NCI-H2196 (cell line): ENCODE data around the gene SH3RF2.
A peak's percentile ranks its signal among the peaks of the same experiment; 100 is the strongest.

ENCODE experiments used
- DNase-seq: peaks from one replicate; lab custom pipeline; 2025; ENCODE audit not compliant: unreplicated experiment; lab: John Stamatoyannopoulos, UW

The SH3RF2 gene

DNA sequence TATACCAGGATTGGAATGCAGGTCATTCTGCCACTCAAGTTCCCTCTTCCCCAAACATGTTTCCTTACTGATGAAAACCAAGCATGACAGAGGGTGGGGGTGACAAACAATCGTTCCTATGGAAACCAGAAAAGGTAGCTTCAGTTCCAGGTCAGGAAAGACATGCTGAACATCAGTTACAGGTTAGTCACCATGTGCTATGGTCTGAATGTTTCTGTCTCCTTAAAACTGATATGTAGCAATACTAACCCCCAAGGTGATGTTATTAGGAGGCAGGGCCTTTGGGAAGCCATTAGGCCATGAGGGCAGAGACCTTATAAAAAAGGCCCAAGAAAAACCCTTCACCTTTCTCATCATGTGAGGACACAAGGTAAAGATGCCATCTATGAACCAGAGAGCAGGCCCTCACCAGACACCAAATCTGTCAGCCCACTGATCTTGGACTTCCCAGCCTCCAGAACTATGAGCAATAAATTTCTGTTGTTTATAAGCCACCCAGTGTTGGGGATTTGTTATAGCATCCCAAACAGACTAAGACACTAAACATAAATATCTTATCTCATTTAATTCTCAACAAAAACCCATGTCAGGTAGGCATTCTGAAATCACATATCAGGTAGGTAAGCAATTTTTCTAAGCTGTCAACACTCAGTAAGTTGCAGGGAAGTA lies 15.7 kb upstream of the SH3RF2 start:
- no peak for DNase-seq

DNA sequence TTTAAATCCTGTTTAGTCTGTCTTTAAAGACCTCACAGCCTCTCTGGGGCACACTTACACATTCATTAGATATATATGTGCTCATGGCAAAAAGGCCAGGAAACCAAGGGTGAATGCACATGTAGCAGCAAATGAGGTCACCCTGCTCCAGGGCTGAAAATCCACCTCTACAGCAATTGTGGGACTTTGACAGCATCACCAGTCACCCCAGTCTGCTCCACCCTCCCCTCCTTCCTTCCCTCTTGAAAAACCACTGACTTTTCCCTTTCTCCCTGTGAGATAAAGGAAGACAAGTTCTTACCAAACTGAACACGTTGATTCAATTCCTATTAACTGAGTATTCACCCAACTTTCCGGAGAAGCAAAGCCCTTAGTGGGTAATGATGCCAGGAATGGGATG lies 15.2 kb upstream of the SH3RF2 start:
- DNase-seq: no peak

DNA sequence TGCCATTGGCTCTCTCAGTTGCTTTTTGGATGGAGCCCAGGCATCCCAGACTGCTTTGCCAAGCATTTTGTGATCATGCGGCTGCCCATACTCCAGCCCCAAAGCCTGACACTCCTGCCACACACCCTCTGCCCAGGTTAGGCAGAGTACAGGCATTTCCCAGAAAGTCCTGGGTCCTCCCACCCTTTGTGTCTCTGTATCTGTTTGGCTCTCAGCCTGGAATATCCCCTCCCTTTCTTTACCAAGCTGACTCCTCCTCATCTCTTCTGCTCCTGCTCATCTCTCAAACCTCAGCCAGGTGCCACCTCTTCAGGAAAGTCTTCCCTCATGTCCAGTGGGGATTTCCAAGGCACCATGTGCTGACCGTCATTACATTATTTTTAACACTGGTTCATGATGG lies 14.3 kb upstream of the SH3RF2 start:
- DNase-seq: no peak

DNA sequence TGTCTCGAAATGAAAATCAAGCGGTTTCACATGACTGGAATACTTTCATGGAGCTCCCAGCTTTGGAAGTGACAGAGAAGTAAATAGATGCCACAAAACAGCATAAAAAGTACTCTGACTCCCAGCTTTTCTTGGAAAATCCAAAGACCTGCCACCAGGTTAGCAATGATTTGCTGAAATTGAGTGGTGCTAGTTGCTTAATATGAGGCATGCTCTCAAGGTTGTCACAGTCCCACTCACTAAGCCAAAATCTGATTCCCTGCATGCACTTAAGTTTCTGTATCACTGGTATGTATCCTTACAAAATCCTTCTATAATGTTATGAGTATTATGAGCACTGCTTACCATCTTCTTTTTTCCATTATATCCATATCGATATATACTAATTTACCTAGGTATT lies 13.0 kb upstream of the SH3RF2 start:
- no peak for DNase-seq

DNA sequence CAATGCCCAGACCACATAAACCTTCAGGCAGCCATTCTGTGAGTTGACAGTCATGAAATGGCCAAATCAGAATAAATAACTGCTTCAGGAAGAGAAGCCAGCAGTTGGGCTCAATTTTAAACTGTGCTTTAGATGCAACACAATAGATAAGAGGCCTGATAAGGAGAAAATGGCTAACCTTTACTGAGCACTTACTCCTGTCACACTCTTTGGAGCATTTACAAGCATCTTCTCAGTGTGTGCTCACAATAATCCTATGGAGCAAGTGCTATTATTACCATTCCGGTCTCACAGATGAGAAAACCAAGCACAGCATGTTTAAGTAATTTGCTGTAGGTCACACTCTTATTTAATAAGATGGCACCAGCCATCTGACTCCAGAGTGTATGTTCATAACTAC lies 11.5 kb upstream of the SH3RF2 start:
- no peak for DNase-seq

DNA sequence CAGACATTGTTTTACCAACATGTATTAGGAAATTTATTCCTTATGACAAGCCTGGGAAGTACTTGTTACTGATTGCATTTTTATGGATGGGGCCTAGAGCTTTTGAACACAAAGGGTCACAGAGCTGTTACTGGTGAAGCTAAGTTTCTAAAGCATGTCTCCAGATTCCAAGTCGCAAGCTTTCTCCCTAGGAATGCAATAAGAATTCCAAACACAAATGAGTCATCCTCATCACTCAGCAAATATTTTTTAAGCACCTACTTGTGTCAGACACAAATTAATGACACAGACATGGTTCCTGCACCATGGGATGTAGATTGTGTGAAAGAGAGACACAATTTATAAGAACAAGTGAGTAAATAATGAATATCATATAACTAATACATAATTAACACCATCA lies 11.0 kb upstream of the SH3RF2 start:
- DNase-seq: no peak

DNA sequence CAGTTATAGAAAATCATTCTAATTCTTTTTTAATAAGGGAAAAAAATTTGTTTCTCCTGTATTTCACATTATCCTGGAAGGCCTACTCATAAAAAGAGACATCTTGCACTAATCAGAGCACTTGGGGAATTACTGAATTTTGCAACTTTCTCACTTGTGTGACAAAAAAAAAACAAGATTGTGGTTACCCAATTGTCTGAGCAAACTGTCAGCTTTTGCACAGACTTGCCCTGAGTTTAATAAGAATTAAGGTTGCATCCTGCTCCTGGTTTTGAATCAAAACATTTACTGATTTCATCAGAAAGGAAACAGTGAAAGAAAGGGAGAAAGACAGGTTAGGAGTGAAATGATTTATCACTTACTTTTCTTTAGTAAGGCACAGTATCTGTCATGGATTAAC lies 10.6 kb upstream of the SH3RF2 start:
- DNase-seq: no peak

DNA sequence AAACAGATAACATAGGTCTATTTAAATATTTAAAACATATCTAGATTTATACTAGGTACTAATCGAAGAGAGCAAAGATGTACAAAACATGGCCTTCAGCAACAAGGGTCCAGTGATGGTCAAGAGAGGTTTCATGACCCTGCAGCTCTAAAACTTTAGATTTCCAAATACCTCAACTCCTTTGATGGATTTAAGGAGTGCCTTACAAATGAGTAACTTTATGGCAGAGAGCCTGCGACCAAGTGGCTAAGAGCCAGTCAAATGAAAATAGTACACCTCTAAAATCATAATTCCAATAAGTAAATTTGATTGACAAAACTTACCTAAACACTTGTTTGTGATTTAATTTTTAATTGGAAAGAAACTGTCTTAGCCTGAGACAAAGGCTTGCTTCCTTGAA lies 4.7 kb upstream of the SH3RF2 start:
- DNase-seq: no peak

DNA sequence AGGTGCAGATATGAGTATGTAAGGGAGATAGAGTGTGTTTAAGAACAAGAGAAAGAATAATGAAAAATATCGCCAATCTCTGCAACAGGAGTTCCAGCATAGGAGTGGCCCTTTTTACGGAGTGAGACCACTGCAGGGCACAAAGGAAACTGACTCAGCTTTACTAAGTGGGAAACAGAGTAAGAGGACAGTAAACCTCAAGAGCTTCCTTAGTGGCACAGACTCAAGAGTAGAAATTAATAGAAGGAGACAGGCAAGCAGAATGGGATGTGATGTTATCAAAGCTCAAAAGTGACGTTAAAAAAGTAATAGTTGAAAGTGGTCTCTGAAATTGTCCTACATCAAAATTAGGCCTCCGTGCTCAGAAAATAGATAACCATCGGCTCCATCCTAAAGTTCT lies 2.1 kb upstream of the SH3RF2 start:
- DNase-seq: no peak

DNA sequence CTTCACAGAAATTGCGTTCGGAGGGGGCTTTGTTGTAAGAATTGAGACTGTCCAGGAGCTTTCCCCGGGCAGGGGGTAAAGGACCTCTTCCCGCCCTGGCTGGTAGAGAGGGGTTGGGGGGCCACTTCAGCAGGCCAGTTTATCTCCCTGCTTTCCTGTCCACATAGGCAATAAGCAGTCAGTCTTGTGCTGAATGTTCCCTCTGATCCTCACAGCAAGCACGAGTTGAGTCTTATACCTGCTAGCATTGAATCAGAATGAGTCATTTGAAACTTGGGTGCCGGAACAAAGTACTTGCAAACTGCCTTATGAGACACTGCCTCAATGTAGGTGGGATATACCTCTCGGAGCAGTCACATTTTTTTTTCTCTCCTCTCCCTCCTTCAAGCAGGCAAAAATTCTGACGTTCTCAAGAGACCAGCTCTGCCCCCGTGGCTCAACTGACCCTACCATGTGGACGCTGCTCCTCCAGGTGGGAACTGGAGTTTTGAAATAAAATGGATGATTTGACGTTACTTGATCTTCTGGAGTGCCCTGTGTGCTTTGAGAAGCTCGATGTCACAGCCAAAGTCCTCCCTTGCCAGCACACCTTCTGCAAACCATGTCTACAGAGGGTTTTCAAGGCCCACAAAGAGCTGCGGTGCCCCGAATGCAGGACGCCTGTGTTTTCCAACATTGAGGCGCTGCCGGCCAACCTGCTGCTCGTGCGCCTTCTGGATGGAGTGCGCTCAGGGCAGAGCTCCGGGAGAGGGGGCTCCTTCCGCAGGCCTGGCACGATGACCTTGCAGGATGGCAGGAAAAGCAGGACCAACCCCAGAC lies 1.3 kb downstream of the SH3RF2 start:
- DNase-seq: no peak

DNA sequence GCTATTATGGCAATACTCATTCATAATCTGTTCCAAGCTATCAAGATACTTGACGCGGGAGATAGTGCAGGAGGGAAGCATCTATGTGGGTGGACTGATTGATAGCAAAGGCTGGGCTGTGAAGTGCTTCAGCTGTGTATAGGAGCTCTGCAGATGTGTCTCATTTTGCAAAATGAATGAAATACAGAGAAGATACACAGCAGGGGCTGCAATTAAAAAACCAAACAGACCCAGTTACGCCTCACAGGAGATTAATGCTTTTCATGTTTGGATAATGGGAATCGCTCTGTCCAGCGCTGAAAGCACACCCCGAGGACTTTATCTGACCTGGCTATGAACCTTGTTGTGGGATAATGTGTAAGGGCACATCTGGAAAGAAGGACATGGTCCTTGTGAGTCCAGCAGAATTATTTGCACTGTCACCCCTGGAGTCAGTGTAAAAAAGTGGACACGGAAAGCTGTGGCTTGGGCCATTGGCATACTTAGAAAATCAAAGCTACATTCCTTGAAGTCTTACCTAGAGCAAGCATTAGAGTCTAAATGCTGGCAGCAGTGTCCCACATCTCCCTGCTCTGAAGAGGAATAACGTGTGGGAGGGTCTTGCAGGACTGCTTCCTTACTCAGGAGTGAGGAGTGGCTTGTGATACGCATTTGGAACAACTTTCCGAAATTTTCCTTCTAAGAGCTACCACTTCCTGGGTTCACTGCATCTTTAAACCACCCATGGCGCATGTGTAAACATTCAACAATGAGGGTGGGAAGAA lies 2.6 kb downstream of the SH3RF2 start:
- DNase-seq: no peak

DNA sequence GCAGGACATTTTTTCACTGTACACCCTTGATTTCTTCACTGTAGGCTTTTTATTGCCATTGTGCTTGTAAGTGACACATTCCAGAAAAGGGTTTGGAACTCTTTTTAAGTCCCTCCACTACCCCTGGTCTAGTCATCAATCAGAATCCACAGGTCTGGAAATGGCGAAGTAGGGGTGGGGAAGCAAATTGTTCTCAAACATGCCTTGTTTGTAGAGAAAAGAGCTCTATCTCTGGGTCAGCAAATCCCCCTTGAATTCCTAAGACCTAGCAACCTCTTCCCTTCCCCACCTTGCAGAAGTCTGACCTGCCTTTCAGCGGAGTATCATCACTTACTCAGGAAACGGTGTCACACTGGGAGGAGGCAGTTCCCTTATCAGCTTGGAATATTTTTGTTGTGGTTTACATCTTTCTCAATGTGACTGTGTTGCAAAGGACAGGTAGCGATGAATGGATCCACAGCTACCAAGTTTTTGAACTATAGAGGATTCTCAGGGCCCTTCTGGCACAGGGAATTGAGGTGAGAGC lies 3.2 kb downstream of the SH3RF2 start:
- DNase-seq: no peak

DNA sequence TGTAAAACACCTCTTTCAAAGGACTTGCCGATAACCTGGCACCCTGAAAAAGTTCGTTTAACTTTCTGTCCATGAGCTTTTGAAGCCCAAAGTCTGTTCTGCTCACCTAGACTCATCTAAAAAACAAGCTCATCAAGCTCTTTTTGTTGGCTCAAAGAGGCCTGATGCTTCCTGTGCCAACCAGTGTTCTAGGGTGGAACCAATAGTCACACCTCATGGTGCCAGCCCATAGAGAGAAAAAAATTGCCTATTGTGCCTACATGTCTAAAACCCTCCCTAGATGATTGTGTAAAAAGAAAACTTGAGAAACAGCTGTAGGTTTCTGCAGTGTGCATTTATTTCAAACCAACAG lies 4.7 kb downstream of the SH3RF2 start:
- DNase-seq: no peak

DNA sequence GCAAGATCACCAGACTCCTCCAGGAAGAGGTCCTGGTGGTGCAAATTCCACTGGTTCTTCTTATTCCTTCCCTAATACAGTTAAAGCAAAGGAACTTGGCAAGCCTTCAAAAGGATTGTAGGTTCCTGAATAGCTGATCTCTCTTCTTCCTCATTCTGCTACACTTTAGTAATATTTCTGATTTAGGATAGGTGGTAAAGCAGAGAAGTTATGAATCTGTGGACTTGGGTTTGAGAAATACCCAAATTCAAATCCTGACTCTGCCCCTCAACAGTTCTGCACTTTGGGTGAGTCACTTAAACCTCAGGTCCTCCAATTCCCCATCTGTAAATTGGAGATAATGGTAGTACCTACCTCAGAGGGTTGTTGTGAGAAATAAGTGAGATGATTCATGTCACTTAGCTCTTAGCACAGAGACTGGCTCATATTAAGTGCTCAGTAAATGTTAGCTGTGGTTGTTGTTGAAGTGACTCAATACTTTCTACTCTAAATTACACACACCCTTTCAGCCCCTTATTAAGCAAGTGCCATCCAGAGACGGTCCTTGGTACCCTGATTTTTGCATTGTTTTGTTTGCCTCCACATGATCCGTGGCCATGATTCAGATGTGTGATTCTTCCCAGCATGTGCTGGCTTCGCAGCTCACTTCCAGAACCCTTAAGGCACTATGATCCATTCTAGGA lies 5.2 kb downstream of the SH3RF2 start:
- no peak for DNase-seq

DNA sequence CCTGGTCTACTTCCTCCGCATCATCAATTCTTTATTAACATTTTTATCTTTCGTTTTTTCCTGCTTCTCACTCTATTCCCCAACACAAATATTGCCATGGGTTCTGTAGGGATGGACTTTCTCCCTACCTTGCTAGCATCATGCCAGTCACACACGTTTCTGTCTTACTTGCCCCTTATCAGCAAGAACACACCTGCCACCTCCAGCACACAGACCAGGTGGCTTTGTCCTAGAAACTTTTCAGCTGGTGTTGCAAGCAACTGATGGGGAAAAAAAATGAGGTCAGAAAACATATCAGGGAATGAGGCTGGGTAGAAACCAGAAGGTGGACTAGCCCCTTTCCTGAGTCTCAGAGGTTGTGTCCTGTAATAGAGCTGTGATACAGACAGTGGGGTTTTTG lies 5.8 kb downstream of the SH3RF2 start:
- DNase-seq: no peak

DNA sequence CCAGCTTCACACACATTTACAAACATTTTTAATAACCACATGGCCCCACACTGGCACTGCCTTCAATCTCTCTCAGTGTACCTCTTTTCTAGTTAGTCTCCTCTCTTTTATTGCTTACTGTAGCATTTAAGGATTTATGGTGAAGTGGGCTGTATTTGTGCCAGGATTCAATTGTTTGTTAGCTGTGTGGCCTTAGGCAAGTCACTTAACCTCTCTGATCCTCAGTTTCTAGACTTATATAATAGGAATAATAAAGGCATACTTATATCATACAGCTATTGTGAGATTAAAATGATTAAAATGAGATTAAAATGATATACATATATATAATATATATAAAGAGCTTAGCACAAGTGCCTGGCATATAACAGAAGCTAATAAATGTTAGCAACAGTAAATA lies 6.4 kb downstream of the SH3RF2 start:
- no peak for DNase-seq

DNA sequence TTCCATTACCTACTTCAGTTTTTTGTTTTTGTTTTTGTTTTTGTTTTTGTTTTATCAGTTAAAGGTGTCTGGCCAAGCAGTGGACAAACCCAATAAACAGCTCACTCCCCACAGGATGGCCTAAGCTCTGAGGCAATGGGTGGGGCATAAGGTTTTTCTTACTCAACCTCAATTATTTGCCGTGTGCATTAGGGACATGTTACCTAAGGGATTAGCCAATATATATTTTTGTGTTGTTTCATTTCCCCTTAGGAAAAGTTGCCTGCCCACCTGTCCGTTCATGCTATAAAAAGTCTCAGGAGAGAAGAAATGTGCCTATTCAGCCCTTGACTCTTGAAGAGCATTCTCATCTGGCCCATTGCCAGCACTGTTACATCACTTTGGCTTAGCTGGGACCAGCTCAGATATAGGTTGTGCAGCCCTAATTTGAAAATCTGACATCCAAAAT lies 7.3 kb downstream of the SH3RF2 start:
- peak; percentile 31 for DNase-seq

DNA sequence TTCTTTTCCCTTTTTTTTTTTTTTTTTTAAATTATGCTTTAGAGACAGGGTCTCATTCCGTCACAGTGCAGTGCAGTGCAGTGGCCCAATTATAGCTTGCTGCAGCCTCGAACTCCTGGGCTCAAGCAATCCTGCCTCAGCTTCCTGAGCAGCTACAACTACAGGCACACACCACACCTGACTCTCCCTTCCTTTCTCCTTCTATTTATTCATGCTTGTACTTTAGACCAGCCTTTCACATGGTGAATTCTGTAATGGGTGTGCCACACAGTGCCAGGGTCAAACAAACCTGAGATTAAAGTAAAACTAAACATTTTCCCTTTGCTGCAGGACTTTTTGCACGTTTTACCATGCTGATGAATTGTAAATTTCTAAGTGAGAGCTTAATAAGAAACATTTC lies 8.0 kb downstream of the SH3RF2 start:
- DNase-seq: no peak

DNA sequence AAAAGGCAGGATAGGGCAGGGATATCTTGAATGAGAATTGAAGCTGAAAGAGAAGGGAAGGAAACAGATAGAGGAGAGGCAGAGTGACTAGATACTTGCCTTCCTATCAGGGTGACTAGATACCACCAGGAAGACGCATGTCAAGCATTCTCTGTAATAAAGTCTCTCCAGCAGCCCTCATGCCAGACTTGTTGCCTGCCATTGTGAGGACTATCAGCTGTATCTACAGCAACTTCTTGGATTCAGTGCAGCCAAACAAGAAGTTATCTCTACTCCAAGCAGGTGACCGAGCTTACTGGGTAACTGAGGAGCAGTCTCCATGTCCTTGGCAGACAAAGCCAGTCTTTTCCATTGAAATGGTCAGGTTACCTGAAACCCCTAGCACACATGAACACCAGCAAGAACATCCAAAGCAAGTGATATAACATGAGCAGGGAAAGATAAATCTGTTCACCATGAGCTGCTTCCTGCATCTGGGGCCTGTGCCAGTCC lies 9.3 kb downstream of the SH3RF2 start:
- DNase-seq: no peak

DNA sequence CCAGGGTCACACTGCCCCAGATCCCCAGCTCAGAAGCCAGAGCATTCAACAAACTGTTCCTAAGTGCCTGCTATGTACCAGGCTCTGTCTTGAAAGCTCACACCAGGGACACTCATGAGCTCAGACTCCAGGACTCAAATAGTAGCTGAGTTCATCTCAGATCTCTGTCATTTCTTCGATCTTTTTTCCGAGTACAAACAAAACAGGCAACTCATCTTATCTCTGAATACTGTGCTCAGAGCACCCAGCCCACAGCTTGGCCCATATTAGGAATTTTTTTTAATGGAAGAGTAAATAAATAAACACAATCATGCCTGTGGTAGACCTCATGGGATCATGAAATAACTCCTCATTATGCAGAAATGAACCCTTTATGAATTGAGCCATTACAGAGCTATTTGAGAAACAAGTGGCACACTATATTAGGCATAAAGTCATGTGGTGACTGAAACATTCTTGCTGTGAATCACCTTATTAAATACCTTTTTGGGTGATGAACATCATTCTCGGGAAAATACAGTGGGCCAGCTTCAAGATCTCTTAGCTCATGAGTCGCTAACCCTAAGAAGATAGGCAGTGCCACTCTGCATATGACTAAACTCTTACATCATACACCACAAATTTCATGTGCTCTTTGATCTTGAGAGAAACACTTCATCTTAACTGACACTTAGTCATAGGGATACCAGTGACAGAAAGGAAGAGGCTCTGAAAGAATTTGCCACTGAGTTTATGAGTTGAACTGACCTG lies 9.9 kb downstream of the SH3RF2 start:
- no peak for DNase-seq
